Activated T-helper 1 cell treated with anti-CD3 and anti-CD28 coated beads, Interleukin-12 subunit alpha, Interleukin-12 subunit beta, Interleukin-2, Interleukin-4 antibody, amounts not matched to agents 30 ng/mL and 10 ng/mL and 1 ng/mL, durations not matched to agents 14 hours and 24 hours and 36 hours (primary cell): ENCODE data around the gene DYNLT2. TPM values are rescaled to one million over a fixed set of nuclear protein-coding genes. Genes with fewer than 3 reads are reported as not detected.
"Not testable (repeated sequence)": the region's sequence is repeated elsewhere in the genome, so short reads cannot be mapped to it uniquely, and the experiment has no call there.

Experiments
- DNase-seq: peaks from one replicate; pipeline ENCODE4 v3.0.0; 2021; ENCODE audit warnings: low spot score
- H3K27ac Mint-ChIP-seq: one replicate; pipeline ENCODE4 v1.8.0; 2021; ENCODE audit warnings: mild to moderate bottlenecking, mixed read lengths
- H3K27me3 Mint-ChIP-seq: one replicate; pipeline ENCODE4 v1.8.0; 2022; ENCODE audit warnings: mild to moderate bottlenecking, moderate library complexity, mixed read lengths; ENCODE audit not compliant: insufficient read depth
- H3K36me3 Mint-ChIP-seq: one replicate; pipeline ENCODE4 v1.8.0; 2021; ENCODE audit warnings: low read depth, mixed read lengths
- H3K4me1 Mint-ChIP-seq: one replicate; pipeline ENCODE4 v1.8.0; 2021; ENCODE audit warnings: low read depth, mixed read lengths
- H3K4me3 Mint-ChIP-seq: one replicate; pipeline ENCODE4 v1.8.0; 2021; ENCODE audit warnings: mild to moderate bottlenecking, moderate library complexity, mixed read lengths
- H3K9me3 Mint-ChIP-seq: one replicate; pipeline ENCODE4 v1.8.0; 2021; ENCODE audit warnings: mixed read lengths
- intact Hi-C: fragments of 100-400 bp; cut with micrococcal nuclease; formaldehyde crosslinking; loops from one replicate; pipeline ENCODE4 v1.15.1; 2024
- total RNA-seq: library from RNA; stranded (reverse); gene quantifications from 2 replicates; pipeline ENCODE4 v1.2.3, GENCODE V29; 2022

The DYNLT2 gene
- total RNA-seq, 1 donor from 2014 or later = 2.2 TPM

DNA sequence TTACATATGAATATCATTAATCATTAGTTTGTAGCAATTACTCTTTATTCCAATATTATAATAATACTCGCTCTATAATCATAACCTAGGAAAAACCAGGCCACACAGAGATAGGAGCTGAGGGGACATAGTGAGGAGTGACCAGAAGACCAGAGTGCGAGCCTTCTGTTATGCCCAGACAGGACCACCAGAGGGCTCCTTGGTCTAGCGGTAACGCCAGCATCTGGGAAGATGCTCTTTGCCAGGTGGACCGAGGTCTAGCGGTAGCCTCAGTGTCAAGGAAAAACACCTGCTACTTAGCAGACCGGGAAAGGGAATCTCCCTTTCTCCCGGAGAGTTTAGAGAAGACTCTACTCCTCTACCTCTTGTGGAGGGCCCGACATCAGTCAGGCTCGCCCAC, 54.3 kb downstream of the DYNLT2 start:
- H3K27me3 Mint-ChIP-seq, H3K4me1 Mint-ChIP-seq, H3K27ac Mint-ChIP-seq, intact Hi-C loops, H3K36me3 Mint-ChIP-seq, DNase-seq, H3K9me3 Mint-ChIP-seq, H3K4me3 Mint-ChIP-seq: not testable (repeated sequence)

DNA sequence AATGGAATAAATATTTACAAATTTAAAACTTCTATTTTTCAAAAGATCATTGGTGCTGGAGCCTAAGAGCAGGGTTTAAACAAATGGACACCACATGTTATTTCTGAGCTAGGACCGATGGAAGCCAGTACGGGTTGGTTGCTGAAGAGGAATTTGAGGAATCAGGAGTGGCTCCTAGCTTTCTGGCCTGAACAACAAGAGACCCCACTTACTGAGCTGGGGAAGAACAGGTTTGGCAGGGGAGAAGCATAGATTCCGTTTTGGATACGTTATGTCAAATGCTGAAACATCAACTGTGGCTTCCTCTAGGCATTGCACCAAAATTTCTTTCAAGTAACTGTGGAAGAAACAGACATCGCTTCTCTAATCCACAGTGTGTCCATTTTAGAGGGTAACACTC, 56.2 kb downstream of the DYNLT2 start:
- intact Hi-C loops = no loop called here

DNA sequence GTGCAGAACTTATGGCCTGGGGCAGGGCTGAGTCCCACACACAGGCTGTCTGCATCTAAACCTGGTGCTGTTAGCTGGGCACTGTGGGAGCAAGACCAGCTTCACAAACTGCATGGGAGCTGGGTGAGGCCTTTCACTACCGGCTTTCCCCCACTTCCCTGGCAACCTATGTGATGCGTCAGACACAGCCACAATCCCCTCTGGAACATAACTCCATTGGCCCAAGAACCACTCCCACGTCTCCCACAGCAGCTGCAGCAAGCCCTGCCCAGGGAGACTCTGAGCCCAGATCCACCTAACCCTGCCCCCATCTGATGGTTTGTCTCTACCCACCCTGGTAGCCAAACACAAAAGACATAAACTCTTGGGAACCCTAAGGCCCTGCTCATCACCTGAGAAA, 58.9 kb downstream of the DYNLT2 start:
- no peaks in the 10 kb centered on the region for H3K27me3 Mint-ChIP-seq
- H3K27ac Mint-ChIP-seq = no peak overlapping the region
- intact Hi-C loops = no loop called here
- H3K36me3 Mint-ChIP-seq = peaks cover 3% of the 10 kb centered on the region
- peaks cover 8% of the 10 kb centered on the region for H3K9me3 Mint-ChIP-seq
- H3K4me3 Mint-ChIP-seq = no peak overlapping the region
- no peak for DNase-seq
- no peaks in the 10 kb centered on the region for H3K4me1 Mint-ChIP-seq

More for the DNA sequence above, 56.2 kb downstream of the DYNLT2 start:
- Mint-ChIP-seq H3K4me1 (peaks cover 2% of the 10 kb centered on the region), H3K9me3 (peaks cover 8% of the 10 kb centered on the region), H3K36me3 (no peaks in the 10 kb centered on the region), H3K4me3 (no peak overlapping the region), H3K27me3 (no peaks in the 10 kb centered on the region), H3K27ac (no peak overlapping the region)
- no peak for DNase-seq

DNA sequence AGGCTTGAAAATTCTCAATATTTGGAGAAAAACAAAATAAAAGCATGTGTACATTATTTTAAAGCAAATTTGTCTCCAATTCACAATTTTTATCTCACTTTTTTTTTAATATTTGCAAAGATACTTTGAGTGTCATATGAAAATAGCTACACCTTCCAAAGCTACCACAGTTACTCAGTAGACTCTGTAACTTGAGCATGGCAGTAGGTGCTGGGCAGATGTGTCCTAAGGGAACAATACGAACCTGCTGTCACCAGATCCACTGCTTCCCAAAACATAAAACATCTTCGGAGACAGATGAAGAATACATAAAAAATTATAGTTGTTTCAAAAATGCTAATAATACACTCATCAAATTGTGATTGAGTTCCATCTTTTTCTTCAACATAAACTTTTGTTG, 60.1 kb downstream of the DYNLT2 start:
- no peaks in the 10 kb centered on the region for H3K27me3 Mint-ChIP-seq

More for the DNA sequence above, 60.1 kb downstream of the DYNLT2 start:
- no peak for DNase-seq
- Mint-ChIP-seq H3K27ac (no peak overlapping the region), H3K9me3 (peaks cover 13% of the 10 kb centered on the region), H3K4me1 (no peaks in the 10 kb centered on the region), H3K36me3 (peaks cover 7% of the 10 kb centered on the region), H3K4me3 (no peak overlapping the region)
- intact Hi-C loops = no loop called here

Other genes starting within 250 kb of the DYNLT2 start
- 20.1 and 26.8 TPM in 2 replicates for gene WDR27, start 49.5 kb downstream of the DYNLT2 start, total RNA-seq
- 22.6 and 25.5 TPM in 2 replicates for gene C6orf120, start 49.4 kb downstream of the DYNLT2 start, total RNA-seq
- 88.3 and 89.3 TPM in 2 replicates for gene PHF10, start 27.1 kb downstream of the DYNLT2 start, total RNA-seq
- gene ERMARD, start 50 bp upstream of the DYNLT2 start, total RNA-seq = 26.9 and 29.2 TPM in 2 replicates